HG03280 (cell line): ENCODE measurements around the gene KRTAP9-2.
"Not testable (repeated sequence)": the region's sequence is repeated elsewhere in the genome, so short reads cannot be mapped to it uniquely, and the experiment has no call there.

ENCODE experiments used
- ATAC-seq: cut with Tn5 transposase; IDR thresholded peaks from one replicate; pipeline ENCODE4 v1.9.1; 2021; ENCODE audit warnings: mild to moderate bottlenecking, moderate library complexity; ENCODE audit not compliant: unreplicated experiment

The KRTAP9-2 gene

GRCh38 chr17:41232399-41233105 lies 6.1 kb downstream of the KRTAP9-2 start, which contains the start of gene KRTAP9-3:
KRTAP9-3 (plus strand) TSS chr17:41232449; CDS start chr17:41232502, 53 bp downstream.
- not testable (repeated sequence) for ATAC-seq

DNA sequence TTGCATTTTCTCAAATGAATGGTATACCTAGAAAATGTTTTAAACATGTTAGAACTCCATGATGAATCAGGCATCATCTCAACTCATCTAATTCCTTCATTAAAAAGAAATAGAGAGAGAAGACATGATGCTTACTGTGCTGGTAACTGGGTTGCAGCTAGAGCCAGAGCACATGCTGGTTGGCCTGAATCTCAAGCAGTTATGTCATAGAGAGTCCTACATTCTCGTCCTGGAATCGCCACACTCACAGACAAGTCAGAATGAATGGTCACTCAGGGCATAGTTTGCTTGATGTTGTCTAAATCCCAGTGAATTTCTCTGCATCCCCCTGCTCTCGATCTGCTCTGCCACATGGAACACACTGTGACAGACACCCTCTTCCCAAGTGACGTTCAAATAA lies 10.7 kb downstream of the KRTAP9-2 start:
- ATAC-seq, result not testable (repeated sequence)

- ATAC-seq, result not testable (repeated sequence)
Measured at GRCh38 chr17:41237949-41238437, 11.5 kb downstream of the KRTAP9-2 start, which contains the start of gene KRTAP9-8. KRTAP9-8 (plus strand) TSS chr17:41237999; CDS start chr17:41238052, 53 bp downstream.

- not testable (repeated sequence) for ATAC-seq
Measured at GRCh38 chr17:41246995-41247787, 20.7 kb downstream of the KRTAP9-2 start.

DNA sequence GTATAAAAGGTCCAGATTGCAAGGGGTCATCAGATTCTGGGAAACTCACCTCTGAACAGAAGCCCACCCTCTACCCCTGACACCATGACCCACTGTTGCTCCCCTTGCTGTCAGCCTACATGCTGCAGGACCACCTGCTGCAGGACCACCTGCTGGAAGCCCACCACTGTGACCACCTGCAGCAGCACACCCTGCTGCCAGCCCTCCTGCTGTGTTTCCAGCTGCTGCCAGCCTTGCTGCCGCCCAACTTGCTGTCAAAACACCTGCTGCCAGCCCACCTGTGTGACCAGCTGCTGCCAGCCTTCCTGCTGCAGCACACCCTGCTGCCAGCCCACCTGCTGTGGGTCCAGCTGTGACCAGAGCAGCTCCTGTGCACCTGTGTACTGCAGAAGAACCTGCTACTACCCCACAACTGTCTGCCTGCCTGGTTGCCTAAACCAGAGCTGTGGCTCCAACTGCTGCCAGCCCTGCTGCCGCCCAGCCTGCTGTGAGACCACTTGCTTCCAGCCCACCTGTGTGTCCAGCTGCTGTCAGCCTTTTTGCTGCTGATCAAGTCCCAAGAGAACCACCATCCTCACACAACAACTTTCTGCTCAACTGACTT lies 23.3 kb downstream of the KRTAP9-2 start, which contains the start of gene KRTAP9-4:
Gene KRTAP9-4 (plus strand): TSS at position 51 of the 604 bp plus-strand sequence. CDS start 34 bp downstream, at position 85.
- not testable (repeated sequence) for ATAC-seq

- ATAC-seq, result no peak
Measured at GRCh38 chr17:41251261-41251660, 24.8 kb downstream of the KRTAP9-2 start.

DNA sequence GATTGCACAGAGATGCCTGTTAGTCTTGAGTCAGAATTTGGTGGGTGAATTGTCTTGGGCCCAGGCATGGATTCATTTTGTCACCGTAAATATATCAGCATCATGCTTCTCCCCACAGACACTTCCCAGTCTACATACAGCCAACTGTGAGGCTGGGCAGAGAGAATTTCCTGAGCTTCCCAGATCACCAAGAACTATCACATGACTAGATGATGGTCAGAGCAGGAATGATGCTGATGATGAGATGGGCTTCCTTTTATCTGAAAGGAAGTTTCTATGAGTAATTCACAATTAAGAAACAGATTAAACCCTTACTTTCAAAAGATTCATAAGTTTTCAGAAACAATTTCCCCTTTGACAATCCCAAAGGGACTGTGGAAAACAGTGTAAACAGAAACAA lies 28.4 kb downstream of the KRTAP9-2 start:
- no peak for ATAC-seq

DNA sequence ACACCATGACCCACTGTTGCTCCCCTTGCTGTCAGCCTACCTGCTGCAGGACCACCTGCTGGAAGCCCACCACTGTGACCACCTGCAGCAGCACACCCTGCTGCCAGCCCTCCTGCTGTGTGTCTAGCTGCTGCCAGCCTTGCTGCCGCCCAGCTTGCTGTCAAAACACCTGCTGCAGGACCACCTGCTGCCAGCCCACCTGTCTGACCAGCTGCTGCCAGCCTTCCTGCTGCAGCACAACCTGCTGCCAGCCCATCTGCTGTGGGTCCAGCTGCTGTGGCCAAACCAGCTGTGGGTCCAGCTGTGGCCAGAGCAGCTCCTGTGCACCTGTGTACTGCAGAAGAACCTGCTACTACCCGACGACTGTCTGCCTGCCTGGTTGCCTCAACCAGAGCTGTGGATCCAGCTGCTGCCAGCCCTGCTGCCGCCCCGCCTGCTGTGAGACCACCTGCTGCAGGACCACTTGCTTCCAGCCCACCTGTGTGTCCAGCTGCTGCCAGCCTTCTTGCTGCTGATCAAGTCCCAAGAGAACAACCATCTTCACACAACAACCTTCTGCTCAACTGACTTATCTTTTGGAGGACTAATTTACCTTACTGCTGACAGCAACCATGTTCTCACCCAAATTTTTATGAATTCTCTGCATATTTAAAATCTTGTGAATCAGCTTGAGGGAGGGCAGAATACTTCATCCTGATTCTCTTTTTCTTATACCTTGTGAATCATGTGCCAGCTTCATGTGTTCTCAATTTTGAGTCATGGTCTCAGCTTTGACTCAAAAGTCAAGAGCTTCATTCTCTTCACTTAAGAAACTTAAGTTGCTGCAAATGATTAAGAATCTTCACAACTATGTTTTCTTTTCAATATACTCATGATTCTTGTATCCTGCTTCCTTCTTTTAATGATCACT lies 29.2 kb downstream of the KRTAP9-2 start, which contains the start of gene KRTAP9-9:
Gene KRTAP9-9 (plus strand): TSS at position 4 of the 910 bp plus-strand sequence.
- ATAC-seq, result not testable (repeated sequence)

DNA sequence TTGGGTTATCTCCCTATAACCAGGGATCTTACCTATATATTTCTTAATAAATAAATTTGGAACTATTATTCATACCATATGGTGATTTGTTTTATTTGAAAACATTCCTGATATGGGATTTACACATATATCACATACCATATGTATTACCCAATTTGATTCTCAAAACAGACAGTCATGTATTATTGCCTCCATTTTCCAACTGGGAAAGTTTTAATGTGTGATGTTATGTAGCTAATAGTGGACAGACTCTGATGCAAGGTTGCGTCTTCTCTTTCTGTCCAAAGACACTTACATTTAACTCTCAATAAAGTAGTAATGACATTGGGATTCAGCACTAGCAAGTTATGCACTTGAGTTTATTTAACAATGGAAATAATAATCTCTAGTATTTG lies 29.8 kb downstream of the KRTAP9-2 start:
- no peak for ATAC-seq

- ATAC-seq, result no peak
Measured at GRCh38 chr17:41258406-41258805, 32.0 kb downstream of the KRTAP9-2 start.

- no peak for ATAC-seq
Measured at GRCh38 chr17:41263212-41263611, 36.8 kb downstream of the KRTAP9-2 start.

DNA sequence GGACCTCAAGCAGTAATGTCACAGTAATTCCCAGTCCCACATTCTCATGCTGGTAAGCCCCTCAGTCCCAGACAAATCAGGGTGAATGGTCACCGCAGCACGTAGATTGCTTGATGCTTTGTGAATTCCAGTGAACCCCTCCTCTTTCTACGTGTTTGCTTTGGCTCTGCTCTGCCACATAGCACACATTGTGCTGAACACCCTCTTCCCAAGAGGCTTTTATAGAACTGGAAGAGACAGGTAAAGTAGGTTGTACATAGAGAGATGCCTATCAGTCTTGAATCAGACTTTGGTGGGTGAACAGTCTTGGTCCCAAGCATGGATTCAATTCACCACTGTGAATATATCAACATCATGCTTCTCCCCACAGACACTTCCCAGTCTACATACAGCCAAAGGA lies 38.2 kb downstream of the KRTAP9-2 start:
- ATAC-seq, result no peak

GRCh38 chr17:41265078-41265477 lies 38.6 kb downstream of the KRTAP9-2 start, which contains the start of gene KRTAP9-6:
KRTAP9-6 (plus strand) TSS chr17:41265378; CDS start chr17:41265378, 0 bp downstream.
- no peak for ATAC-seq

GRCh38 chr17:41267711-41268110 lies 41.3 kb downstream of the KRTAP9-2 start:
- no peak for ATAC-seq

GRCh38 chr17:41271323-41271722 lies 44.9 kb downstream of the KRTAP9-2 start:
- ATAC-seq, result not testable (repeated sequence)

- ATAC-seq, result no peak
Measured at GRCh38 chr17:41271858-41272257, 45.4 kb downstream of the KRTAP9-2 start.

- not testable (repeated sequence) for ATAC-seq
Measured at GRCh38 chr17:41275648-41276190, 49.3 kb downstream of the KRTAP9-2 start, which contains the start of gene KRTAP9-7. KRTAP9-7 (plus strand) TSS chr17:41275698; CDS start chr17:41275698, 0 bp downstream.
